Hepatocyte (in vitro differentiated cells): ENCODE data around the gene BRINP2. TPM values are rescaled to one million over a fixed set of nuclear protein-coding genes. Genes with fewer than 3 reads are reported as not detected.

Experiments used
- DNase-seq: peaks from one replicate; pipeline ENCODE4 v3.0.0-alpha.2; 2016; ENCODE audit warnings: low spot score
- H2AFZ ChIP-seq: fragments of 200-600 bp; sonication (generic); 2 replicates; pipeline ENCODE4 v1.6.0; 2016; ENCODE audit warnings: antibody characterized with exemption, mild to moderate bottlenecking
- H3K27ac ChIP-seq: fragments of 200-600 bp; sonication (generic); 2 replicates; pipeline ENCODE4 v1.5.1; 2016; ENCODE audit warnings: mild to moderate bottlenecking
- H3K27me3 ChIP-seq: fragments of 200-600 bp; sonication (generic); 2 replicates; pipeline ENCODE4 v1.6.1; 2016
- H3K36me3 ChIP-seq: fragments of 200-600 bp; sonication (generic); replicated peaks from 2 replicates; pipeline ENCODE4 v1.5.1; 2016; ENCODE audit warnings: low read depth; ENCODE audit not compliant: insufficient read depth
- H3K4me1 ChIP-seq: fragments of 200-600 bp; sonication (generic); 2 replicates; pipeline ENCODE4 v1.5.1; 2016; ENCODE audit warnings: mild to moderate bottlenecking, moderate library complexity; ENCODE audit not compliant: insufficient read depth
- H3K4me2 ChIP-seq: fragments of 200-600 bp; sonication (generic); 2 replicates; pipeline ENCODE4 v1.6.0; 2016
- H3K4me3 ChIP-seq: fragments of 200-600 bp; sonication (generic); 2 replicates; pipeline ENCODE4 v1.5.1; 2016; ENCODE audit warnings: mild to moderate bottlenecking
- H3K79me2 ChIP-seq: fragments of 200-600 bp; sonication (generic); 2 replicates; pipeline ENCODE4 v1.6.0; 2017; ENCODE audit warnings: mild to moderate bottlenecking
- H3K9me2 ChIP-seq: fragments of 200-600 bp; sonication (generic); replicated peaks from 2 replicates; pipeline ENCODE4 v1.6.0; 2017; ENCODE audit warnings: mild to moderate bottlenecking; ENCODE audit not compliant: insufficient read depth
- H3K9me3 ChIP-seq: fragments of 200-600 bp; sonication (generic); 2 replicates; pipeline ENCODE4 v1.5.1; 2016; ENCODE audit warnings: low read depth, mild to moderate bottlenecking
- H4K20me1 ChIP-seq: fragments of 200-600 bp; sonication (generic); 2 replicates; pipeline ENCODE4 v1.6.0; 2016; ENCODE audit warnings: mild to moderate bottlenecking; ENCODE audit not compliant: insufficient read depth, poor library complexity, severe bottlenecking
- CTCF ChIP-seq: fragments of 200-600 bp; sonication (generic); IDR thresholded peaks from 2 replicates; pipeline ENCODE4 v1.5.1; 2016; ENCODE audit warnings: antibody characterized with exemption, mild to moderate bottlenecking; ENCODE audit not compliant: poor library complexity
- EZH2 ChIP-seq: fragments of 200-600 bp; sonication (generic); IDR thresholded peaks from 2 replicates; pipeline ENCODE4 v1.6.1; 2016; ENCODE audit warnings: antibody characterized with exemption, mild to moderate bottlenecking, borderline replicate concordance
- EZH2phosphoT487 ChIP-seq: fragments of 200-600 bp; sonication (generic); IDR thresholded peaks from one replicate; pipeline ENCODE4 v1.6.1; 2018; ENCODE audit warnings: antibody characterized with exemption, mild to moderate bottlenecking, low read depth, moderate library complexity; ENCODE audit not compliant: unreplicated experiment, severe bottlenecking
- WGBS: methylation state at CpG from one replicate; pipeline ENCODE4 v1.1.6; 2016; ENCODE audit warnings: low lambda C conversion rate; ENCODE audit errors: missing lambda C conversion rate; 5-methylcytosine and 5-hydroxymethylcytosine counted together
- polyA plus RNA-seq: library from polyadenylated mRNA; unstranded; fragments of >200 nt; fragmentation: Nextera tagmentation; extraction: Ambion mirVana; gene quantifications from 2 replicates; pipeline ENCODE4 v1.2.1, GENCODE V29; 2016
- total RNA-seq: library from RNA; depleted of rRNA; stranded (reverse); fragments of >200 nt; gene quantifications from 2 replicates; pipeline ENCODE4 v1.2.3, GENCODE V29; 2014

The BRINP2 gene
- total and polyA plus RNA-seq, 2 experiments from 2014 or later, result 1.5 TPM; not detected in 1

- Histone ChIP-seq H3K27ac (no peak overlapping the region), H3K4me2 (no peak overlapping the region), H3K79me2 (no peaks in the 10 kb centered on the region), H2AFZ (no peak overlapping the region), H3K36me3 (no peaks in the 10 kb centered on the region), H3K9me3 (no peaks in the 10 kb centered on the region), H3K27me3 (no peaks in the 10 kb centered on the region), H3K4me1 (no peaks in the 10 kb centered on the region), H4K20me1 (no peaks in the 10 kb centered on the region), H3K4me3 (no peak overlapping the region), H3K9me2 (no peaks in the 10 kb centered on the region)
- DNase-seq, result no peak
- WGBS, result 63% methylated on average over 4 of the region's 4 CpGs
- no peak for TF ChIP-seq EZH2phosphoT487
- no peak for TF ChIP-seq CTCF
- no peak for TF ChIP-seq EZH2
These were observed 68.2 kb downstream of the BRINP2 start for GRCh38 chr1:177238967-177239366.

DNA sequence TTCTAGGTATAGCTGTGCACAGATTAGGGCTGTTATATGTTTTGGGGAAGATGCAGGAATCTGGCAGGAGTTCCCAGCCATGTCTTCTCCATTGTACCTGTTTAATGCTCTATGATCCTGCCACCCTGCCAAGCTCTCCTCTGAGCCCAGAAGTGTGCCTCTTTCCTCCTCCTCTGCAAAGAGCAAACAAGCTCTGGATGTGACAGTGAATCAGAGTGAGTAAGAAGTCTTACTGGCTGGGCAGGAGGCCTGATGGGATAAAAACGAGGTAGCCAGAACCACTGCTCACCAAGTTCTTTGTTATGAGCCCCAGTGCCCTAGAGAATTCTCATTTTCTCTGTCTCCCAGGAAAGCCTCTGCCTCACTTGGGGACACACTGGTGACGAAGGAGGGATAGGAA, 69.0 kb downstream of the BRINP2 start:
- H2AFZ ChIP-seq, result no peak overlapping the region
- WGBS, result 70% methylated on average over 2 of the region's 2 CpGs

GRCh38 chr1:177243773-177244172, 73.0 kb downstream of the BRINP2 start:
- Histone ChIP-seq H3K4me2 (no peak overlapping the region), H3K9me2 (no peaks in the 10 kb centered on the region), H3K4me3 (no peak overlapping the region), H3K27ac (no peak overlapping the region), H3K36me3 (no peaks in the 10 kb centered on the region), H3K9me3 (no peaks in the 10 kb centered on the region), H2AFZ (no peak overlapping the region), H3K4me1 (peaks cover 5% of the 10 kb centered on the region), H3K27me3 (no peaks in the 10 kb centered on the region), H3K79me2 (no peaks in the 10 kb centered on the region), H4K20me1 (no peaks in the 10 kb centered on the region)
- 96% methylated on average over 1 of the region's 1 CpG for WGBS
- DNase-seq, result no peak
- TF ChIP-seq EZH2 (no peak), CTCF (no peak), EZH2phosphoT487 (no peak)

More for the DNA sequence above, 69.0 kb downstream of the BRINP2 start:
- no peak overlapping the region for H3K4me2 ChIP-seq
- H3K4me3 ChIP-seq, result no peak overlapping the region
- no peaks in the 10 kb centered on the region for H3K36me3 ChIP-seq
- no peaks in the 10 kb centered on the region for H4K20me1 ChIP-seq
- H3K27me3 ChIP-seq, result no peaks in the 10 kb centered on the region
- H3K9me3 ChIP-seq, result no peaks in the 10 kb centered on the region
- no peak overlapping the region for H3K27ac ChIP-seq
- no peak for TF ChIP-seq CTCF
- TF ChIP-seq EZH2, result no peak
- TF ChIP-seq EZH2phosphoT487, result no peak
- H3K4me1 ChIP-seq, result no peaks in the 10 kb centered on the region
- no peaks in the 10 kb centered on the region for H3K9me2 ChIP-seq
- no peaks in the 10 kb centered on the region for H3K79me2 ChIP-seq
- no peak for DNase-seq
